ENCODE data around the gene OR8H2.
"Not testable (repeated sequence)": the region's sequence is repeated elsewhere in the genome, so short reads cannot be mapped to it uniquely, and the experiment has no call there.

The OR8H2 gene, protein sequence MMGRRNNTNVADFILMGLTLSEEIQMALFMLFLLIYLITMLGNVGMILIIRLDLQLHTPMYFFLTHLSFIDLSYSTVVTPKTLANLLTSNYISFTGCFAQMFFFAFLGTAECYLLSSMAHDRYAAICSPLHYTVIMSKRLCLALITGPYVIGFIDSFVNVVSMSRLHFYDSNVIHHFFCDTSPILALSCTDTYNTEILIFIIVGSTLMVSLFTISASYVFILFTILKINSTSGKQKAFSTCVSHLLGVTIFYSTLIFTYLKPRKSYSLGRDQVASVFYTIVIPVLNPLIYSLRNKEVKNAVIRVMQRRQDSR

DNA sequence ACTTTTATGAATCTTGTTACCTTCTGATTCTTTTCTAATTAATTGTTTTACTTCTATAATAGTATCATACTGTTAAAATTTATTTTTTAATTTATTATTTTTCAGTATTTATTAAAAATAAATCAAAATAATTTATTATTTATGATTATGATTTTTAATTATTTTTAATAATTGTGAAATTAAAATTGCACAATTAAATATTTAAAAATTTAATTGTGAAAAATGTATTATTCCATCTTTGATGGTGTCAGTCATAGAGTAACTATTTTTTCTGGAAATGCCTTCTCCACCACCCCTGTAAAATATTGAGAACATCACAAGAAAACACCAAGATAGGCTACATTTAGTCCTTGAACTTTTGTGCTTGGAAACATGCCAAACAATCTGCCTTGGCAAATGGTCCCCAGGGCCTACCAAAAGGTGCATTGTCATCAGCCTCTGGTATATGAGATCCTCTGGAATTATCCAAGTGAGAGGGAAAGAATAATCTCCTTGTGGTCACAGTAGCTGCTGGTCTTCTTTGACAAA is at the start of gene OR8H2:
OR8H2 (plus strand) TSS at position 478 of the 528 bp plus-strand sequence. CDS start 1,356 bp downstream, outside the sequence.
- DNase-seq = no peak

DNA sequence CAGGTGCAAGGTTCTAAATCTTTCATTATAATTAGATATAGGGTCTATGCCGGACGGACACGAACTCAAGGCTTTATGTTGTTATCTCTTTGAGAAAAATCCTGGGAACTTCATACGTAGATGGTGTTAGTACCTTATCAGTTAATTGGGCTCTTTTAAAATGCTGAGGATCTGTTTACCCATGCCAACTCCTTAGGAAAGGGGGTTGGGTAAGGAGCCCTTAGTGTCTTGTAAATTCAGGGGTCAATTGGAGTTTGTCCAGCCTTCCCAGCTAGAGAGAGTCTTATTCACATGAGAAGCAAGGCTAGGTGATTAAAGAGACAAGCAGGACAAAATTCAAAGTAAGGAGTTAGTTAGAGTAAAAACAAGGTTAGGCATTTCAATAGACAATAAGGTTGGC is 47.1 kb upstream of the OR8H2 start:
- not testable (repeated sequence) for DNase-seq

DNA sequence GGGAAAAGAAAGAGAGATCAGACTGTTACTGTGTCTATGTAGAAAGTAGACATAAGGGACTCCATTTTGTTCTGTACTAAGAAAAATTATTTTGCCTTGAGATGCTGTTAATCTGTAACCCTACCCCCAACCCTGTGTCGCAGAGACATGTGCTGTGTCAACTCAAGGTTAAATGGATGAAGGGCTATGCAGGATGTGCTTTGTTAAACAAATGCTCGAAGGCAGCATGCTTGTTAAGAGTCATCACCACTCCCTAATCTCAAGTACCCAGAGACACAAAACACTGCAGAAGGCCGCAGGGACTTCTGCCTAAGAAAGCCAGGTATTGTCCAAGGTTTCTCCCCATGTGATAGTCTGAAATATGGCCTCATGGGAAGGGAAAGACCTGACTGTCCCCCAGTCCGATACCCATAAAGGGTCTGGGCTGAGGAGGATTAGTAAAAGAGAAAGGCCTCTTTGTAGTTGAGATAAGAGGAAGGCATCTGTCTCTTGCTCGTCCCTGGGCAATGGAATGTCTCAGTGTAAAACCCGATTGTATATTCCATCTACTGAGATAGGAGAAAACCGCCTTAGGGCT is 45.7 kb upstream of the OR8H2 start:
- not testable (repeated sequence) for DNase-seq

GRCh38 chr11:56058260-56058780 is 45.2 kb upstream of the OR8H2 start:
- not testable (repeated sequence) for DNase-seq

DNA sequence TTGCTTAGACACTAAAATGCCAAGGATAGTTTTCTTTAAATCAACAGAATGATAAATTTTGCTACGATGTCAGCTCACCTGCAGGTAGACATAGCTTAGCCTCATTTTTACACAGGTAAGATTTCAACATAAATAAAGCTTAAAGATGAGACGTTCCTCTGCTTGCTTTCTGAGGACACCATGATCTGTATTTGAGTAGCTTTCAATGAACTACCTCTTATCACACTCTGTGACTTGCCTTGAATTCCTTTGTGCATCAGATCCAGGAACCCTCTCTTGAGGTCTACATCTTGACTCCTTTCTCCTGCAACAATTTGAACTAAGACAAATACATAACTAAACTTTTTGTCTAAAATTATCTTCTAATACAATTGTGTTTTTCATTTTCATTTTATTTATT is 36.5 kb upstream of the OR8H2 start:
- DNase-seq = no peak

DNA sequence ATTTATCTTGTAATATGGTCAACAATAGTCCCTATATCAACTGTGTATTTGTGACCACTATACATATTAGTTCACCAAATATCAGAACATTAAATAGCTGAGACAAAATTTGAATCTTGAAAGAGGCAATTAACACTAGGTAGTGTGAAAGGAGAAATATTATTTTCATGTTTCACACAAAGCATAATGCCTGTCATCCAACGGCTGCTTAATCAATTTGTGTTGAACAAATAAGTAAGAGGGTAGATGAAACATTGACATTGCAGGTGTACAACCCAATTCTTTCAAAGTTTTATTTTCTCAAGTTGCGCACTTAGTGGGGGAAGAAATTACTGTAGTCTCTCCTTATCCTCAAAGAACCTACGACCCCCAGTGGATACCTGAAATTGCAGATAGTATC is 13.8 kb upstream of the OR8H2 start:
- DNase-seq = no peak

- DNase-seq = no peak
Observed at GRCh38 chr11:56093008-56093407, 10.5 kb upstream of the OR8H2 start, which contains the start of gene OR8I2. OR8I2 (plus strand) TSS chr11:56093308; CDS start chr11:56093308, 0 bp downstream.

- DNase-seq = no peak
Observed at GRCh38 chr11:56122073-56122472, 18.6 kb downstream of the OR8H2 start, which contains the start of gene OR8H3. OR8H3 (plus strand) TSS chr11:56122373; CDS start chr11:56122373, 0 bp downstream.

- no peak for DNase-seq
Observed at GRCh38 chr11:56140151-56140661, 36.7 kb downstream of the OR8H2 start, which contains the start of gene OR8J3. OR8J3 (minus strand) TSS chr11:56140201; CDS start chr11:56137718, 2,483 bp downstream.

DNA sequence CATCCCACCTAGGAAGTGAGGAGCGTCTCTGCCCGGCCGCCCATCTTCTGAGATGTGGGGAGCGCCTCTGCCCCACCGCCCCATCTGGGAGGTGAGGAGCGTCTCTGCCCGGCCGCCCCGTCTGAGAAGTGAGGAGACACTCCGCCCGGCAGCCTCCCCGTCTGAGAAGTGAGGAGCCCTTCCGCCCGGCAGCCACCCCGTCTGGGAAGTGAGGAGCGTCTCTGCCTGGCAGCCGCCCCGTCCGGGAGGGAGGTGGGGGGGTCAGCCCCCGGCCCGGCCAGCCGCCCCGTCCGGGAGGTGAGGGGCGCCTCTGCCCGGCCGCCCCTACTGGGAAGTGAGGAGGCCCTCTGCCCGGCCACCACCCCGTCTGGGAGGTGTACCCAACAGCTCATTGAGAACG is 40.2 kb downstream of the OR8H2 start:
- DNase-seq = not testable (repeated sequence)

GRCh38 chr11:56151376-56151775 is 47.9 kb downstream of the OR8H2 start:
- no peak for DNase-seq

DNA sequence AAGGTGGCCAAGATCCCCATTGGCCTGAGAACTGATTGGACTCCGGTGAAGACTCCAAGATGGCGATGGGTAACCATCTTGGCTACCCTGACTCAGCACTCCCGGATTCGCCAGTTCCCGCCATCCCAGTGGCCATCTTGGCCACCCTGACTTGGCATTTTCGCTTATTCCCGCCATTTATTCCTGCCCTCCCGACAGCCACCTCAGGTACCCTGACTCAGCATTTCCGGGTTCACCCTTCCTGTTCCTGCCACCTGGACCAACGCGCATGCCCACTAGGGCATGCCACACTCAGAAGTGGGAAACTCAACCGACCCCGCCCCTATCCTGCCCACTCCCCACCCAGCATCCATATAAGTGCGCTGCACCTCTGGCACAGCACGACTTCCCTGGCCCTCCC is 48.8 kb downstream of the OR8H2 start:
- DNase-seq = no peak
